HCT116 (cell line): ENCODE results near the gene ZCCHC3. TPM values are rescaled to one million over a fixed set of nuclear protein-coding genes. Genes with fewer than 3 reads are reported as not detected.

ENCODE experiments used
- ATAC-seq: fragments of 200-7000 bp; cut with Tn5 transposase; 2 replicates; pipeline ENCODE4 v1.9.1; 2020; ENCODE audit warnings: mild to moderate bottlenecking, moderate library complexity
- BruUV-seq: library from RNA; stranded (reverse); fragments of 400-500 nt; replicated peaks from 2 replicates; lab custom pipeline; 2021; lab: Mats Ljungman, UMichigan
- CTCF ChIA-PET: fragments of 300-600 bp; sonication (Branson Sonifier 250); formaldehyde crosslinking; loops from one replicate; lab custom pipeline; 2021; ENCODE audit warnings: antibody characterized with exemption; lab: Charles Lee
- POLR2A ChIA-PET: fragments of 300-600, 350-600 bp; sonication (Branson Sonifier 250); formaldehyde crosslinking; loops from one replicate; lab custom pipeline; 2021; ENCODE audit warnings: antibody characterized with exemption; lab: Charles Lee
- RAD21 ChIA-PET, 2 experiments: fragments of 300-600 bp; sonication (Branson Sonifier 250); formaldehyde crosslinking; loops; one replicate each; lab custom pipeline; 2023; ENCODE audit warnings: low total read pairs in 2 of 2; ENCODE audit not compliant: uncharacterized antibody in 2 of 2, unreplicated experiment in 2 of 2, low non-redundant PET in 1 of 2; lab: Charles Lee
- DNase-seq: peaks from one replicate; pipeline ENCODE4 v3.0.0-alpha.2; 2010; ENCODE audit warnings: low read depth, low spot score
- H2AFZ ChIP-seq: fragments of 200-600 bp; shearing (Covaris generic), sonication (generic); 2 replicates; pipeline ENCODE4 v1.6.1; 2017; ENCODE audit warnings: low read depth, mixed run types, mixed read lengths, antibody characterized with exemption, low read length; ENCODE audit not compliant: poor library complexity, severe bottlenecking
- H3K27ac ChIP-seq: 2 replicates; pipeline ENCODE4 v1.5.1; 2012; ENCODE audit warnings: low read depth, low read length
- H3K27me3 ChIP-seq: fragments of 200-600 bp; sonication (generic); 2 replicates; pipeline ENCODE4 v1.6.1; 2016; ENCODE audit warnings: mixed run types, low read length, mixed read lengths; ENCODE audit not compliant: insufficient read depth
- H3K36me3 ChIP-seq, 2 experiments: fragments of 200-500 bp in 1 of 2; fragments of 200-600 bp in 1 of 2; sonication (Bioruptor generic) in 1 of 2; sonication (generic) in 1 of 2; 2 replicates each; pipeline versions ENCODE4 v1.5.1 to v1.6.1; 2014 to 2016; ENCODE audit warnings: low read length in 2 of 2, inconsistent platforms in 1 of 2, mixed read lengths in 1 of 2, mixed run types in 1 of 2; ENCODE audit not compliant: insufficient read depth in 2 of 2, control insufficient read depth in 1 of 2
- H3K4me1 ChIP-seq, 2 experiments: fragments of 200-600 bp in 1 of 2; sonication (generic) in 1 of 2; 2 replicates each; pipeline versions ENCODE4 v1.5.1 to v1.6.1; 2012 to 2017; ENCODE audit warnings: low read length in 2 of 2, inconsistent platforms in 1 of 2, mild to moderate bottlenecking in 1 of 2, mixed read lengths in 1 of 2, mixed run types in 1 of 2, moderate library complexity in 1 of 2; ENCODE audit not compliant: insufficient read depth in 2 of 2, control insufficient read depth in 1 of 2
- H3K4me2 ChIP-seq: fragments of 200-600 bp; sonication (generic); 2 replicates; pipeline ENCODE4 v1.6.1; 2017; ENCODE audit warnings: mixed run types, low read length, mixed read lengths
- H3K4me3 ChIP-seq, 2 experiments: fragments of 200-600 bp in 1 of 2; sonication (generic) in 1 of 2; replicated peaks in 1 of 2; 2 replicates each; pipeline ENCODE4 v1.5.1; 2011 to 2016; ENCODE audit warnings: low read length in 2 of 2, control low read depth in 1 of 2, low read depth in 1 of 2, mild to moderate bottlenecking in 1 of 2, mixed read lengths in 1 of 2, mixed run types in 1 of 2
- H3K79me2 ChIP-seq: fragments of 200-600 bp; sonication (generic); 2 replicates; pipeline ENCODE4 v1.6.1; 2017; ENCODE audit warnings: mild to moderate bottlenecking, mixed run types, low read length, moderate library complexity, mixed read lengths; ENCODE audit not compliant: insufficient read depth
- H3K9ac ChIP-seq: fragments of 200-600 bp; sonication (generic); 2 replicates; pipeline ENCODE4 v1.6.1; 2016; ENCODE audit warnings: low read length, mixed read lengths
- H3K9me2 ChIP-seq: fragments of 200-600 bp; sonication (generic), shearing (Covaris generic); 2 replicates; pipeline ENCODE4 v1.6.1; 2017; ENCODE audit warnings: mixed run types, mild to moderate bottlenecking, moderate library complexity; ENCODE audit not compliant: insufficient read depth
- H3K9me3 ChIP-seq, 2 experiments: fragments of 200-500 bp in 1 of 2; fragments of 200-600 bp in 1 of 2; sonication (Bioruptor generic) in 1 of 2; sonication (generic) in 1 of 2; 2 replicates each; pipeline ENCODE4 v1.6.1; 2014 to 2017; ENCODE audit warnings: low read length in 2 of 2, mixed read lengths in 2 of 2, inconsistent platforms in 1 of 2, low read depth in 1 of 2, mild to moderate bottlenecking in 1 of 2, mixed run types in 1 of 2, moderate library complexity in 1 of 2; ENCODE audit not compliant: control insufficient read depth in 1 of 2, insufficient read depth in 1 of 2
- H4K20me1 ChIP-seq: fragments of 200-600 bp; sonication (generic), shearing (Covaris generic); 2 replicates; pipeline ENCODE4 v1.6.1; 2017; ENCODE audit warnings: mixed run types, mild to moderate bottlenecking, moderate library complexity; ENCODE audit not compliant: insufficient read depth
- ATF3 ChIP-seq: IDR thresholded peaks from 2 replicates; pipeline ENCODE4 v1.6.1; 2012
- CTCF ChIP-seq, 3 experiments: fragments of 200-600 bp in 1 of 3; sonication (generic) in 1 of 3; IDR thresholded peaks in 2 of 3; conservative IDR thresholded peaks in 1 of 3; 2 replicates each; pipeline ENCODE4 v1.5.1; 2012 to 2017; ENCODE audit warnings: low read depth in 2 of 3, low read length in 2 of 3, antibody characterized with exemption in 1 of 3, borderline replicate concordance in 1 of 3, control low read depth in 1 of 3, mild to moderate bottlenecking in 1 of 3, mixed read lengths in 1 of 3, mixed run types in 1 of 3, moderate library complexity in 1 of 3; ENCODE audit not compliant: insufficient read depth in 1 of 3
- ELF1 ChIP-seq: IDR thresholded peaks from 2 replicates; pipeline ENCODE4 v1.6.1; 2012; ENCODE audit warnings: low read depth, borderline replicate concordance
- EZH2phosphoT487 ChIP-seq: fragments of 200-600 bp; IDR thresholded peaks from 2 replicates; pipeline ENCODE4 v1.6.1; 2018; ENCODE audit warnings: antibody characterized with exemption, borderline replicate concordance
- FOSL1 ChIP-seq: IDR thresholded peaks from 2 replicates; pipeline ENCODE4 v1.6.1; 2012; ENCODE audit warnings: low read depth
- POLR2A ChIP-seq: IDR thresholded peaks from 2 replicates; pipeline ENCODE4 v1.7.0; 2011; ENCODE audit warnings: borderline replicate concordance; ENCODE audit not compliant: insufficient read depth, insufficient read length; ENCODE audit errors: extremely low read depth
- POLR2AphosphoS5 ChIP-seq: IDR thresholded peaks from 2 replicates; pipeline ENCODE4 v1.6.1; 2011; ENCODE audit warnings: mild to moderate bottlenecking, low read depth, low read length, moderate library complexity
- RAD21 ChIP-seq: IDR thresholded peaks from 2 replicates; pipeline ENCODE4 v1.6.1; 2012; ENCODE audit warnings: low read depth, mild to moderate bottlenecking
- REST ChIP-seq: IDR thresholded peaks from 2 replicates; pipeline ENCODE4 v1.6.1; 2012; ENCODE audit warnings: low read depth
- SIN3A ChIP-seq: IDR thresholded peaks from 2 replicates; pipeline ENCODE4 v1.6.1; 2012; ENCODE audit warnings: low read depth
- SP1 ChIP-seq: IDR thresholded peaks from 2 replicates; pipeline ENCODE4 v1.6.1; 2012; ENCODE audit warnings: low read depth
- SRF ChIP-seq: IDR thresholded peaks from 2 replicates; pipeline ENCODE4 v1.6.1; 2012; ENCODE audit warnings: low read depth
- TCF7L2 ChIP-seq: IDR thresholded peaks from 2 replicates; pipeline ENCODE4 v1.7.0; 2011; ENCODE audit warnings: borderline replicate concordance, inconsistent platforms; ENCODE audit not compliant: insufficient read depth, insufficient read length; ENCODE audit errors: extremely low read depth
- YY1 ChIP-seq: IDR thresholded peaks from 2 replicates; pipeline ENCODE4 v1.6.1; 2011; ENCODE audit warnings: low read length, low read depth, moderate library complexity, mild to moderate bottlenecking; ENCODE audit not compliant: insufficient replicate concordance; ENCODE audit errors: extremely low read depth
- ZBTB33 ChIP-seq: IDR thresholded peaks from 2 replicates; pipeline ENCODE4 v1.6.1; 2011; ENCODE audit warnings: mild to moderate bottlenecking, low read length, moderate library complexity; ENCODE audit not compliant: insufficient replicate concordance; ENCODE audit errors: extremely low read depth
- ZFX ChIP-seq: fragments of 450-650 bp; IDR thresholded peaks from 2 replicates; pipeline ENCODE4 v1.6.1; 2017
- intact Hi-C: fragments of 100-400 bp; cut with micrococcal nuclease; formaldehyde crosslinking; loops from 2 replicates; pipeline ENCODE4 v1.10.0; 2022
- total RNA-seq: library from RNA; stranded (reverse); gene quantifications from one replicate; pipeline ENCODE4 v1.2.1, GENCODE V29; 2021; ENCODE audit not compliant: unreplicated experiment

The ZCCHC3 gene
- total RNA-seq, 1 experiment from 2014 or later = 19.3 TPM

- intact Hi-C loops = no loop called here
- H3K79me2 ChIP-seq = peaks cover 35% of the 10 kb centered on the region
- TF ChIP-seq FOSL1 (no peak), ATF3 (no peak), ZFX (no peak), RAD21 (no peak), POLR2AphosphoS5 (no peak), SRF (no peak), SIN3A (no peak), CTCF (IDR thresholded peaks at IDR 0.05 in 2 of 3, conservative IDR thresholded peaks at IDR 0.05 in 1 of 3; ENCODE audit: borderline replicate concordance in 1 of 3, insufficient read depth in 1 of 3, low read depth in 2 of 3, low read length in 2 of 3) (no peak), ELF1 (no peak), ZBTB33 (no peak), REST (no peak), POLR2A (no peak), TCF7L2 (no peak), EZH2phosphoT487 (no peak), SP1 (no peak), YY1 (no peak)
- no peak overlapping the region for H3K27ac ChIP-seq
- H3K27me3 ChIP-seq = no peaks in the 10 kb centered on the region
- H3K9me2 ChIP-seq = no peaks in the 10 kb centered on the region
- ChIA-PET POLR2A (interaction anchor here (1.7 kb wide), 1 partner anchor 24 kb away, joined by 7 read pairs; no protein-coding TSS in a partner anchor), CTCF (interaction anchor here (1.4 kb wide), 1 partner anchor 23 kb away, joined by 4 read pairs; no protein-coding TSS in a partner anchor), RAD21 (interaction anchor here in 1 of 2 experiments (0.8 kb wide), 1 partner anchor 24 kb away, joined by 3 read pairs; no protein-coding TSS in a partner anchor)
- H3K9me3 ChIP-seq = no peaks in the 10 kb centered on the region
- H3K4me2 ChIP-seq = 0 out of 2 replicates have a peak overlapping the region, but pooled peaks have one; percentile 5
- peaks cover 4 to 18% of the 10 kb centered on the region in 2 experiments; a peak in 3 of 4 replicates for H3K36me3 ChIP-seq
- H3K4me1 ChIP-seq = peaks cover 20 to 45% of the 10 kb centered on the region in 2 experiments
- no peak overlapping the region for H3K4me3 ChIP-seq
- no peak overlapping the region for H3K9ac ChIP-seq
- no peak overlapping the region for H2AFZ ChIP-seq
- no peak for DNase-seq
- no TSS peak for BruUV-seq
- no peak for ATAC-seq
- H4K20me1 ChIP-seq = peaks cover 3% of the 10 kb centered on the region; the same call in 1 of the 2 replicates
Measured at GRCh38 chr20:300345-300990, 3.1 kb downstream of the ZCCHC3 start.
